COR-L47 (cell line): ENCODE results near the gene NAA15.
"Not testable (repeated sequence)": the region's sequence is repeated elsewhere in the genome, so short reads cannot be mapped to it uniquely, and the experiment has no call there.

Experiments
- DNase-seq: peaks from one replicate; lab custom pipeline; 2025; lab: John Stamatoyannopoulos, UW

NAA15 gene

GRCh38 chr4:139453041-139453370 lies 151.7 kb downstream of the NAA15 start:
- peak; percentile 78 for DNase-seq

GRCh38 chr4:139453371-139454110 lies 152.2 kb downstream of the NAA15 start:
- DNase-seq = peak; percentile 98

GRCh38 chr4:139454111-139455045 lies 153.1 kb downstream of the NAA15 start, which contains the start of gene RAB33B:
RAB33B (plus strand) TSS chr4:139454121; CDS start chr4:139454196, 75 bp downstream.
- no peak for DNase-seq

- DNase-seq = no peak
Observed at GRCh38 chr4:139455126-139455538, 153.8 kb downstream of the NAA15 start.

GRCh38 chr4:139457318-139457717 lies 156.0 kb downstream of the NAA15 start:
- DNase-seq = no peak

- no peak for DNase-seq
Observed at GRCh38 chr4:139458543-139458942, 157.2 kb downstream of the NAA15 start.

GRCh38 chr4:139458999-139459398 lies 157.7 kb downstream of the NAA15 start:
- DNase-seq = no peak

GRCh38 chr4:139460565-139460964 lies 159.3 kb downstream of the NAA15 start:
- DNase-seq = no peak

GRCh38 chr4:139461022-139461628 lies 159.8 kb downstream of the NAA15 start:
- no peak for DNase-seq

GRCh38 chr4:139464512-139464911 lies 163.2 kb downstream of the NAA15 start:
- not testable (repeated sequence) for DNase-seq

GRCh38 chr4:139465922-139466321 lies 164.6 kb downstream of the NAA15 start:
- no peak for DNase-seq

GRCh38 chr4:139468756-139469155 lies 167.5 kb downstream of the NAA15 start:
- DNase-seq = not testable (repeated sequence)

GRCh38 chr4:139469216-139469615 lies 167.9 kb downstream of the NAA15 start:
- DNase-seq = no peak
